ENCODE results near the gene REG1B. TPM values are rescaled to one million over a fixed set of nuclear protein-coding genes. Genes with fewer than 3 reads are reported as not detected.

Gene REG1B, protein sequence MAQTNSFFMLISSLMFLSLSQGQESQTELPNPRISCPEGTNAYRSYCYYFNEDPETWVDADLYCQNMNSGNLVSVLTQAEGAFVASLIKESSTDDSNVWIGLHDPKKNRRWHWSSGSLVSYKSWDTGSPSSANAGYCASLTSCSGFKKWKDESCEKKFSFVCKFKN
- total RNA-seq (1 to 10 TPM in 1 of 2 donors, not detected in 1; 4.0 TPM), polyA plus RNA-seq (under 1 TPM; 0.56 to 0.75 TPM)
- long read RNA-seq, donor 1: 0 reads
- long read RNA-seq, donor 2: 0 reads
- long read RNA-seq, donor 3: 0 reads
- long read RNA-seq, donor 4: 0 reads
- long read RNA-seq, donor 5: 0 reads

DNA sequence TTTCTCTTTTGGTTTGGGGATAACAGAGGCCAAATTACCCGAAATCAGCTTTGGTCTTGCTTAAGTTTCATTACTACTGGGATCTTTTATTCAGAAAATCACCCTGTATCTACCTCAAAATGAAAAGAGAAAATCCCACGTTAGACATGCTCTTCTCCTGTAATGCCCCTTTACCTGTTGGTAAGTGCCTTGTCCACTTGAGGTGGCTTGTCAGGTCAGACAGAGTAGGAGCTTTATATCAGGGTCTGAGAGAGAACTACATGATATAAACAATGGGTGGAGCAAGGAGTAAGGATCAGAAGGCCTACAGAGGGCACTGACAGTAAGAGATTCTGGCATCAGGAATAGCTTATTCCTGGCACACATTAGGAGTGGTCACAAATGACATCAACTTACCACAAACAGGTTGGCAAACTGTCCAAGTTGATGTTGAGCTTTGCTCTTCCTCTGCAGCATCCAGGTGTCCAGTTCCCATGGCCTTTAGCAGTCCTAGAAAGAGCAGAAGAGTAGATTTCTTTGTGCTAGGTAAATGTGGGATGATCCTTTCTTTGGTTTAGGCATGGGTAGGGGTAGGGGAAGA, at the start of gene REG1B:
Gene REG1B, minus strand, starts transcription at position 209 of the 580 bp plus-strand sequence. CDS start 381 bp downstream, outside the sequence.
- H3K36me3 ChIP-seq (ENCODE audit: control insufficient read depth in 4 of 4, insufficient read depth in 4 of 4, low read length in 4 of 4): no peaks in the 10 kb centered on the region
- H3K27ac ChIP-seq (ENCODE audit: low read depth in 1 of 2, low read length in 1 of 2): no peak within 1 kb of the TSS
- no peak within 1 kb of the TSS for H3K4me3 ChIP-seq
- peaks cover 0 to 4% (median 0%) of the 10 kb centered on the region in 4 donors for H3K9me3 ChIP-seq (ENCODE audit: control insufficient read depth in 4 of 4, insufficient read depth in 3 of 4, low read length in 3 of 4)
- DNase-seq (no peak), ATAC-seq (ENCODE audit: insufficient read depth, low FRiP score) (no peak)
- no peak within 1 kb of the TSS for H3K9ac ChIP-seq (ENCODE audit: insufficient read depth in 1 of 2, low read length in 2 of 2)
- no peaks in the 10 kb centered on the region for H3K4me1 ChIP-seq (ENCODE audit: control insufficient read depth in 5 of 5, insufficient read depth in 5 of 5, low read length in 5 of 5)
- H3K27me3 ChIP-seq (ENCODE audit: control insufficient read depth in 3 of 3, insufficient read depth in 3 of 3, low read length in 2 of 3): no peaks in the 10 kb centered on the region
- WGBS, 2 donors: 74 to 85% methylated on average over 2 of the region's 2 CpGs
- TF ChIP-seq CTCF (IDR thresholded peaks at IDR 0.05; ENCODE audit: control extremely low read depth, extremely low read depth): no peak

DNA sequence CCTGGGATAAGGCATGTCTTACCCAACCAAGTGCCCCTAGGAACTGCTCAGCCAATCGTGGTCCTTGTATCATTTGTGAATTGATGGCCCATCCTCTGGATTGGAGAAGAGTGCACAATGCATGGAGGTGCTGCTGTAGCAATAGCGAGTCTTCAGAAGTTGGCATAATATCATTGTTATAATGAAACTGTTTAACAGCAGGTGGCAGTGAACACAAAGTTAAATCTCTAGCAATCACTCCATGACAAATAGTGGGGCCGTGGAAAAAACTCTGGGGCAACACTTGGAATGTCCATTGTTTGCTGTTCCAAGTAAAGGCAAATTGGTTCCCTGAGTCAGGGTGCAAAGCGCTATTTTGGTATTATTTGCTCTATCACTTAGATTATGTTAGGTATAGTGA, 43.9 kb upstream of the REG1B start:
- no peaks in the 10 kb centered on the region for H3K27me3 ChIP-seq (ENCODE audit: control insufficient read depth in 3 of 3, insufficient read depth in 3 of 3, low read length in 2 of 3)
- H3K9me3 ChIP-seq (ENCODE audit: control insufficient read depth in 4 of 4, insufficient read depth in 3 of 4, low read length in 3 of 4): peaks cover 0 to 1% (median 0%) of the 10 kb centered on the region in 4 donors
- H3K9ac ChIP-seq (ENCODE audit: insufficient read depth in 1 of 2, low read length in 2 of 2): no peak overlapping the region
- no peaks in the 10 kb centered on the region for H3K4me1 ChIP-seq (ENCODE audit: control insufficient read depth in 5 of 5, insufficient read depth in 5 of 5, low read length in 5 of 5)
- H3K36me3 ChIP-seq (ENCODE audit: control insufficient read depth in 4 of 4, insufficient read depth in 4 of 4, low read length in 4 of 4): no peaks in the 10 kb centered on the region
- WGBS, 2 donors: 84 to 86% methylated on average over 4 of the region's 4 CpGs
- DNase-seq (no peak), ATAC-seq (ENCODE audit: insufficient read depth, low FRiP score) (no peak)
- TF ChIP-seq CTCF (IDR thresholded peaks at IDR 0.05; ENCODE audit: control extremely low read depth, extremely low read depth): no peak
- H3K4me3 ChIP-seq: no peak overlapping the region
- no peak overlapping the region for H3K27ac ChIP-seq (ENCODE audit: low read depth in 1 of 2, low read length in 1 of 2)

- ATAC-seq (ENCODE audit: insufficient read depth, low FRiP score) (no peak), DNase-seq (no peak)
- Histone ChIP-seq H3K9ac (ENCODE audit: insufficient read depth in 1 of 2, low read length in 2 of 2) (no peak overlapping the region), H3K4me1 (ENCODE audit: control insufficient read depth in 5 of 5, insufficient read depth in 5 of 5, low read length in 5 of 5) (no peaks in the 10 kb centered on the region), H3K36me3 (ENCODE audit: control insufficient read depth in 4 of 4, insufficient read depth in 4 of 4, low read length in 4 of 4) (no peaks in the 10 kb centered on the region), H3K4me3 (no peak overlapping the region), H3K27me3 (ENCODE audit: control insufficient read depth in 3 of 3, insufficient read depth in 3 of 3, low read length in 2 of 3) (no peaks in the 10 kb centered on the region), H3K27ac (ENCODE audit: low read depth in 1 of 2, low read length in 1 of 2) (no peak overlapping the region), H3K9me3 (ENCODE audit: control insufficient read depth in 4 of 4, insufficient read depth in 3 of 4, low read length in 3 of 4) (no peaks in the 10 kb centered on the region)
- no peak for TF ChIP-seq CTCF (IDR thresholded peaks at IDR 0.05; ENCODE audit: control extremely low read depth, extremely low read depth)
Measured at GRCh38 chr2:79129804-79130203, 42.0 kb upstream of the REG1B start.
